Measurements from ENCODE around the gene TOP2B.

TOP2B gene

GRCh38 chr3:25584011-25584789, 80.5 kb downstream of the TOP2B start:
- in situ Hi-C loops (cut with MboI; ENCODE audit: low sequenced_read_pairs): no loop called here

GRCh38 chr3:25583343-25583742, 81.4 kb downstream of the TOP2B start:
- in situ Hi-C loops (cut with MboI; ENCODE audit: low sequenced_read_pairs): no loop called here

GRCh38 chr3:25582242-25582641, 82.5 kb downstream of the TOP2B start:
- in situ Hi-C loops (cut with MboI; ENCODE audit: low sequenced_read_pairs): no loop called here

GRCh38 chr3:25581823-25582222, 82.9 kb downstream of the TOP2B start:
- in situ Hi-C loops (cut with MboI; ENCODE audit: low sequenced_read_pairs): no loop called here

- in situ Hi-C loops (cut with MboI; ENCODE audit: low sequenced_read_pairs): no loop called here
Measured at GRCh38 chr3:25581335-25581734, 83.4 kb downstream of the TOP2B start.

- in situ Hi-C loops (cut with MboI; ENCODE audit: low sequenced_read_pairs): no loop called here
Measured at GRCh38 chr3:25580534-25580933, 84.2 kb downstream of the TOP2B start.

- in situ Hi-C loops (cut with MboI; ENCODE audit: low sequenced_read_pairs): no loop called here
Measured at GRCh38 chr3:25578059-25578458, 86.6 kb downstream of the TOP2B start.

GRCh38 chr3:25576831-25577454, 87.8 kb downstream of the TOP2B start:
- in situ Hi-C loops (cut with MboI; ENCODE audit: low sequenced_read_pairs): no loop called here

- in situ Hi-C loops (cut with MboI; ENCODE audit: low sequenced_read_pairs): no loop called here
Measured at GRCh38 chr3:25576146-25576545, 88.6 kb downstream of the TOP2B start.

GRCh38 chr3:25575001-25575400, 89.7 kb downstream of the TOP2B start:
- in situ Hi-C loops (cut with MboI; ENCODE audit: low sequenced_read_pairs): no loop called here

- in situ Hi-C loops (cut with MboI; ENCODE audit: low sequenced_read_pairs): no loop called here
Measured at GRCh38 chr3:25574172-25574765, 90.4 kb downstream of the TOP2B start.

GRCh38 chr3:25573386-25574171, 91.1 kb downstream of the TOP2B start:
- in situ Hi-C loops (cut with MboI; ENCODE audit: low sequenced_read_pairs): no loop called here

GRCh38 chr3:25572919-25573385, 91.8 kb downstream of the TOP2B start:
- in situ Hi-C loops (cut with MboI; ENCODE audit: low sequenced_read_pairs): no loop called here

- in situ Hi-C loops (cut with MboI; ENCODE audit: low sequenced_read_pairs): no loop called here
Measured at GRCh38 chr3:25572336-25572735, 92.4 kb downstream of the TOP2B start.

- in situ Hi-C loops (cut with MboI; ENCODE audit: low sequenced_read_pairs): no loop called here
Measured at GRCh38 chr3:25571285-25571684, 93.4 kb downstream of the TOP2B start.

- in situ Hi-C loops (cut with MboI; ENCODE audit: low sequenced_read_pairs): no loop called here
Measured at GRCh38 chr3:25568525-25569078, 96.1 kb downstream of the TOP2B start.

GRCh38 chr3:25567806-25568524, 96.7 kb downstream of the TOP2B start:
- in situ Hi-C loops (cut with MboI; ENCODE audit: low sequenced_read_pairs): no loop called here

GRCh38 chr3:25567388-25567787, 97.3 kb downstream of the TOP2B start:
- in situ Hi-C loops (cut with MboI; ENCODE audit: low sequenced_read_pairs): no loop called here

- in situ Hi-C loops (cut with MboI; ENCODE audit: low sequenced_read_pairs): no loop called here
Measured at GRCh38 chr3:25566358-25566920, 98.3 kb downstream of the TOP2B start.

- in situ Hi-C loops (cut with MboI; ENCODE audit: low sequenced_read_pairs): no loop called here
Measured at GRCh38 chr3:25565807-25566206, 98.9 kb downstream of the TOP2B start.

Data from HL-60/S4 treated with retinoic acid at 250 ng/mL for 4 days and 3 days (cell line).